GM18519 (cell line): ENCODE data around the gene CFAP57.

Source experiments
- ATAC-seq: cut with Tn5 transposase; IDR thresholded peaks from one replicate; pipeline ENCODE4 v1.9.1; 2021; ENCODE audit warnings: mild to moderate bottlenecking, moderate library complexity; ENCODE audit not compliant: unreplicated experiment, low FRiP score

Gene CFAP57

GRCh38 chr1:43221797-43222196 is 49.7 kb downstream of the CFAP57 start:
- no peak for ATAC-seq

GRCh38 chr1:43222879-43223278 is 50.7 kb downstream of the CFAP57 start:
- ATAC-seq, result no peak

GRCh38 chr1:43225168-43225567 is 53.0 kb downstream of the CFAP57 start:
- ATAC-seq, result no peak

GRCh38 chr1:43227143-43227764 is 55.1 kb downstream of the CFAP57 start:
- ATAC-seq, result no peak

GRCh38 chr1:43229826-43230780 is 58.0 kb downstream of the CFAP57 start:
- ATAC-seq, result no peak

GRCh38 chr1:43232074-43232473 is 59.9 kb downstream of the CFAP57 start:
- ATAC-seq, result no peak

- no peak for ATAC-seq
These were observed 60.4 kb downstream of the CFAP57 start for GRCh38 chr1:43232482-43232881.

- ATAC-seq, result no peak
These were observed 61.5 kb downstream of the CFAP57 start for GRCh38 chr1:43233631-43234030.

GRCh38 chr1:43234267-43234666 is 62.1 kb downstream of the CFAP57 start:
- ATAC-seq, result no peak

GRCh38 chr1:43235040-43235439 is 62.9 kb downstream of the CFAP57 start:
- no peak for ATAC-seq

- no peak for ATAC-seq
These were observed 63.5 kb downstream of the CFAP57 start for GRCh38 chr1:43235451-43236121.

- no peak for ATAC-seq
These were observed 65.0 kb downstream of the CFAP57 start for GRCh38 chr1:43237121-43237520.

- no peak for ATAC-seq
These were observed 66.0 kb downstream of the CFAP57 start for GRCh38 chr1:43238085-43238484.

- ATAC-seq, result no peak
These were observed 66.9 kb downstream of the CFAP57 start for GRCh38 chr1:43238991-43239469.

- ATAC-seq, result no peak
These were observed 67.4 kb downstream of the CFAP57 start for GRCh38 chr1:43239484-43239883.

- no peak for ATAC-seq
These were observed 69.3 kb downstream of the CFAP57 start for GRCh38 chr1:43241413-43241836.

GRCh38 chr1:43243299-43243698 is 71.2 kb downstream of the CFAP57 start:
- ATAC-seq, result no peak

- no peak for ATAC-seq
These were observed 74.5 kb downstream of the CFAP57 start for GRCh38 chr1:43246466-43247213.

- no peak for ATAC-seq
These were observed 75.3 kb downstream of the CFAP57 start for GRCh38 chr1:43247256-43247921.

GRCh38 chr1:43250351-43250761 is 78.2 kb downstream of the CFAP57 start:
- no peak for ATAC-seq
